ENCODE measurements around the gene TDRD9.
"Not testable (repeated sequence)": the region's sequence is repeated elsewhere in the genome, so short reads cannot be mapped to it uniquely, and the experiment has no call there.

The TDRD9 gene

GRCh38 chr14:103894034-103894722 lies 34.1 kb upstream of the TDRD9 start:
- no peak for DNase-seq

GRCh38 chr14:103894723-103895059 lies 33.6 kb upstream of the TDRD9 start:
- no peak for DNase-seq

GRCh38 chr14:103896578-103896977 lies 31.7 kb upstream of the TDRD9 start:
- no peak for DNase-seq

GRCh38 chr14:103897075-103897947 lies 30.9 kb upstream of the TDRD9 start:
- DNase-seq = no peak

- no peak for DNase-seq
Observed at GRCh38 chr14:103898204-103898603, 30.1 kb upstream of the TDRD9 start.

GRCh38 chr14:103898711-103899110 lies 29.5 kb upstream of the TDRD9 start:
- DNase-seq = no peak

- peak; percentile 39 for DNase-seq
Observed at GRCh38 chr14:103899316-103899715, 28.9 kb upstream of the TDRD9 start.

GRCh38 chr14:103899833-103900232 lies 28.4 kb upstream of the TDRD9 start:
- DNase-seq = no peak

GRCh38 chr14:103904493-103905107 lies 23.7 kb upstream of the TDRD9 start:
- DNase-seq = no peak

- DNase-seq = peak; percentile 50
Observed at GRCh38 chr14:103905842-103906456, 22.3 kb upstream of the TDRD9 start.

GRCh38 chr14:103908580-103908979 lies 19.7 kb upstream of the TDRD9 start:
- DNase-seq = no peak

GRCh38 chr14:103909531-103910261 lies 18.6 kb upstream of the TDRD9 start:
- no peak for DNase-seq

GRCh38 chr14:103910262-103910935 lies 17.9 kb upstream of the TDRD9 start:
- DNase-seq = peak; percentile 50

- no peak for DNase-seq
Observed at GRCh38 chr14:103910984-103911383, 17.3 kb upstream of the TDRD9 start.

GRCh38 chr14:103915616-103916015 lies 12.6 kb upstream of the TDRD9 start:
- DNase-seq = no peak

- DNase-seq = no peak
Observed at GRCh38 chr14:103916636-103917262, 11.5 kb upstream of the TDRD9 start.

GRCh38 chr14:103920981-103921854 lies 7.0 kb upstream of the TDRD9 start:
- DNase-seq = peak; percentile 91

GRCh38 chr14:103921855-103922200 lies 6.4 kb upstream of the TDRD9 start:
- DNase-seq = not testable (repeated sequence)

GRCh38 chr14:103923863-103924262 lies 4.4 kb upstream of the TDRD9 start:
- peak; percentile 90 for DNase-seq

GRCh38 chr14:103925316-103925715 lies 2.9 kb upstream of the TDRD9 start:
- peak; percentile 17 for DNase-seq

- no peak for DNase-seq
Observed at GRCh38 chr14:103927566-103927965, 690 bp upstream of the TDRD9 start.
